Measurements from ENCODE around the gene YPEL4. TPM values are rescaled to one million over a fixed set of nuclear protein-coding genes. Genes with fewer than 3 reads are reported as not detected.

The YPEL4 gene
- total RNA-seq, 6 donors from 2014 or later: 0.91 to 8.4 (median 3.5) TPM

- ATAC-seq (ENCODE audit: low FRiP score in 2 of 2) (peak; percentile 90 to 92), DNase-seq (peak; percentile 79 to 85)
- 0 to 1% methylated on average over 44 to 47 of the region's 47 CpGs for WGBS, 2 donors
- Histone ChIP-seq H3K4me3 (peak overlapping the region; percentile 56 to 86 (median 82)), H3K27me3 (no peaks in the 10 kb centered on the region), H3K9me3 (no peaks in the 10 kb centered on the region), H3K36me3 (no peaks in the 10 kb centered on the region), H3K27ac (peak overlapping the region; percentile 81 to 90 (median 84)), H3K4me1 (peaks cover 25 to 36% (median 30%) of the 10 kb centered on the region in 4 donors)
- TF ChIP-seq POLR2AphosphoS5 (IDR thresholded peaks at IDR 0.05) (peak; percentile 11 to 31), POLR2A (IDR thresholded peaks at IDR 0.05) (peak in 1 of 4 donors; percentile 43), CTCF (IDR thresholded peaks at IDR 0.05) (no peak)
Observed at GRCh38 chr11:57638005-57638781, 11.5 kb downstream of the YPEL4 start.

- H3K36me3 ChIP-seq: no peaks in the 10 kb centered on the region
- peak overlapping the region; percentile 56 to 86 (median 82) for H3K4me3 ChIP-seq
- peak; percentile 1 to 6 for ATAC-seq (ENCODE audit: low FRiP score in 2 of 2)
- TF ChIP-seq EP300 (IDR thresholded peaks at IDR 0.05) (no peak), POLR2AphosphoS5 (IDR thresholded peaks at IDR 0.05) (no peak), CTCF (IDR thresholded peaks at IDR 0.05) (no peak), POLR2A (IDR thresholded peaks at IDR 0.05) (no peak)
- DNase-seq: peak in 1 of 2 donors; percentile 57
- 15 to 43% methylated on average over 8 to 18 of the region's 18 CpGs for WGBS, 2 donors
- peak overlapping the region; percentile 81 to 90 (median 84) for H3K27ac ChIP-seq
- H3K27me3 ChIP-seq: no peaks in the 10 kb centered on the region
- peaks cover 25 to 36% (median 30%) of the 10 kb centered on the region in 4 donors for H3K4me1 ChIP-seq
- H3K9me3 ChIP-seq: no peaks in the 10 kb centered on the region
Observed at GRCh38 chr11:57637626-57638004, 12.1 kb downstream of the YPEL4 start.

- Histone ChIP-seq H3K4me3 (no peak overlapping the region), H3K27ac (no peak overlapping the region), H3K36me3 (no peaks in the 10 kb centered on the region), H3K4me1 (peaks cover 18 to 28% (median 23%) of the 10 kb centered on the region in 4 donors), H3K9me3 (no peaks in the 10 kb centered on the region), H3K27me3 (no peaks in the 10 kb centered on the region)
- no peak for TF ChIP-seq POLR2A (IDR thresholded peaks at IDR 0.05)
- TF ChIP-seq POLR2AphosphoS5 (IDR thresholded peaks at IDR 0.05): no peak
- no peak for TF ChIP-seq CTCF (IDR thresholded peaks at IDR 0.05)
- TF ChIP-seq EP300 (IDR thresholded peaks at IDR 0.05): no peak
- 89 to 91% methylated on average over 8 of the region's 8 CpGs for WGBS, 2 donors
- no peak for ATAC-seq (ENCODE audit: low FRiP score in 2 of 2)
- no peak for DNase-seq
Observed at GRCh38 chr11:57635246-57635645, 14.5 kb downstream of the YPEL4 start.

GRCh38 chr11:57634311-57634710 lies 15.4 kb downstream of the YPEL4 start:
- no peak for TF ChIP-seq POLR2A (IDR thresholded peaks at IDR 0.05)
- TF ChIP-seq POLR2AphosphoS5 (IDR thresholded peaks at IDR 0.05): no peak
- TF ChIP-seq CTCF (IDR thresholded peaks at IDR 0.05): no peak
- no peak for TF ChIP-seq EP300 (IDR thresholded peaks at IDR 0.05)
- ATAC-seq (ENCODE audit: low FRiP score in 2 of 2): no peak
- Histone ChIP-seq H3K36me3 (no peaks in the 10 kb centered on the region), H3K27me3 (no peaks in the 10 kb centered on the region), H3K4me3 (no peak overlapping the region), H3K4me1 (peaks cover 8 to 19% (median 14%) of the 10 kb centered on the region in 4 donors), H3K9me3 (no peaks in the 10 kb centered on the region), H3K27ac (no peak overlapping the region)
- no peak for DNase-seq

All from upper lobe of left lung (tissue), 6 donors.